Coronary artery (tissue), 2 donors: Measurements from ENCODE around the gene SNX14.
A peak's percentile ranks its signal among the peaks of the same experiment; 100 is the strongest.

Experiments
- DNase-seq: peaks from one replicate; pipeline ENCODE4 v3.0.0-alpha.2; 2017; ENCODE audit warnings: low spot score
- H3K27ac ChIP-seq, 2 donors: fragments of 200-600 bp; sonication (generic); one replicate each; pipeline ENCODE4 v1.5.1; 2016 to 2019
- H3K4me3 ChIP-seq: fragments of 200-600 bp; sonication (generic); 2 replicates; pipeline ENCODE4 v1.5.1; 2016; ENCODE audit warnings: mild to moderate bottlenecking, moderate library complexity
- TF ChIP-seq, protein P1 (sequence below): fragments of 200-600 bp; sonication (generic); IDR thresholded peaks from one replicate; pipeline ENCODE4 v1.5.1; 2019; ENCODE audit warnings: antibody characterized with exemption

Gene SNX14, protein sequence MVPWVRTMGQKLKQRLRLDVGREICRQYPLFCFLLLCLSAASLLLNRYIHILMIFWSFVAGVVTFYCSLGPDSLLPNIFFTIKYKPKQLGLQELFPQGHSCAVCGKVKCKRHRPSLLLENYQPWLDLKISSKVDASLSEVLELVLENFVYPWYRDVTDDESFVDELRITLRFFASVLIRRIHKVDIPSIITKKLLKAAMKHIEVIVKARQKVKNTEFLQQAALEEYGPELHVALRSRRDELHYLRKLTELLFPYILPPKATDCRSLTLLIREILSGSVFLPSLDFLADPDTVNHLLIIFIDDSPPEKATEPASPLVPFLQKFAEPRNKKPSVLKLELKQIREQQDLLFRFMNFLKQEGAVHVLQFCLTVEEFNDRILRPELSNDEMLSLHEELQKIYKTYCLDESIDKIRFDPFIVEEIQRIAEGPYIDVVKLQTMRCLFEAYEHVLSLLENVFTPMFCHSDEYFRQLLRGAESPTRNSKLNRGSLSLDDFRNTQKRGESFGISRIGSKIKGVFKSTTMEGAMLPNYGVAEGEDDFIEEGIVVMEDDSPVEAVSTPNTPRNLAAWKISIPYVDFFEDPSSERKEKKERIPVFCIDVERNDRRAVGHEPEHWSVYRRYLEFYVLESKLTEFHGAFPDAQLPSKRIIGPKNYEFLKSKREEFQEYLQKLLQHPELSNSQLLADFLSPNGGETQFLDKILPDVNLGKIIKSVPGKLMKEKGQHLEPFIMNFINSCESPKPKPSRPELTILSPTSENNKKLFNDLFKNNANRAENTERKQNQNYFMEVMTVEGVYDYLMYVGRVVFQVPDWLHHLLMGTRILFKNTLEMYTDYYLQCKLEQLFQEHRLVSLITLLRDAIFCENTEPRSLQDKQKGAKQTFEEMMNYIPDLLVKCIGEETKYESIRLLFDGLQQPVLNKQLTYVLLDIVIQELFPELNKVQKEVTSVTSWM

DNA sequence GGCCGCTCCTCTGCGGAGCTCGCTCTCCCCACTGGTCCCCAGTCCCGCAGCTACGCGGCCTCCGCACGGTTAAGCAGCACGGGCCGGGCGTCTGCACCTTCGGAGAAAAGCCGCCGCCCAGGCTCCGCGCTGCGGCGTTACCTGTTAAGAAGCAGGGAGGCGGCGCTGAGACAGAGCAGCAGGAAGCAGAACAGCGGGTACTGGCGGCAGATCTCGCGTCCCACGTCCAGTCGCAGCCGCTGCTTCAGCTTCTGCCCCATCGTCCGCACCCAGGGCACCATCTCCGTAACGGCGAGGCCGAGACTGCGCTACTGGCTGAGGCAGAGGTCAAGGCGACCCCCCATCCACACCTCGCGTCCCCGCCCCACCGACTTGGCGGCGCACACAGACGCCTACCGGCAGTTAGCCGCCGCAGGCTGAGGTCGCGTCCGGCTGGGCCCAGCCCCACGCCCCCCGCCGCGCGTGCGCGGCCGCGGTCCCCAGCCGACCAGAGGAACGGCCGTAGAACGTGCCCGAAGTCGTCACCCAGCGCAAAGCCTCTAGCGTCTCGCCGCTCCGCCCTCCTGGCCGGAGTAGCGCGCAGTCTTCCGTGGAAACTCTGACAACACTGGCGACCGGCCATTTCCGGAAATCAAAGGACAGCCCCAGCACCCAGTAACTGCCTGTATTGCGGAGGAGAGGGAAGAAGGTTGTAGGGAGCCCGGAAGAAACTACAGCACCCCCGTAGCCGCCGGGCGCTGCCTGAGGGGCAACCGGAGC lies at the start of gene SNX14:
SNX14 (minus strand) TSS at position 421 of the 759 bp plus-strand sequence; CDS start at position 281, 140 bp downstream.
- DNase-seq, result peak; percentile 98
- Histone ChIP-seq H3K27ac (peak within 1 kb of the TSS; percentile 94 to 100), H3K4me3 (peak within 1 kb of the TSS; percentile 97)
- TF ChIP-seq, protein P1, sequence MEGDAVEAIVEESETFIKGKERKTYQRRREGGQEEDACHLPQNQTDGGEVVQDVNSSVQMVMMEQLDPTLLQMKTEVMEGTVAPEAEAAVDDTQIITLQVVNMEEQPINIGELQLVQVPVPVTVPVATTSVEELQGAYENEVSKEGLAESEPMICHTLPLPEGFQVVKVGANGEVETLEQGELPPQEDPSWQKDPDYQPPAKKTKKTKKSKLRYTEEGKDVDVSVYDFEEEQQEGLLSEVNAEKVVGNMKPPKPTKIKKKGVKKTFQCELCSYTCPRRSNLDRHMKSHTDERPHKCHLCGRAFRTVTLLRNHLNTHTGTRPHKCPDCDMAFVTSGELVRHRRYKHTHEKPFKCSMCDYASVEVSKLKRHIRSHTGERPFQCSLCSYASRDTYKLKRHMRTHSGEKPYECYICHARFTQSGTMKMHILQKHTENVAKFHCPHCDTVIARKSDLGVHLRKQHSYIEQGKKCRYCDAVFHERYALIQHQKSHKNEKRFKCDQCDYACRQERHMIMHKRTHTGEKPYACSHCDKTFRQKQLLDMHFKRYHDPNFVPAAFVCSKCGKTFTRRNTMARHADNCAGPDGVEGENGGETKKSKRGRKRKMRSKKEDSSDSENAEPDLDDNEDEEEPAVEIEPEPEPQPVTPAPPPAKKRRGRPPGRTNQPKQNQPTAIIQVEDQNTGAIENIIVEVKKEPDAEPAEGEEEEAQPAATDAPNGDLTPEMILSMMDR, result no peak

DNA sequence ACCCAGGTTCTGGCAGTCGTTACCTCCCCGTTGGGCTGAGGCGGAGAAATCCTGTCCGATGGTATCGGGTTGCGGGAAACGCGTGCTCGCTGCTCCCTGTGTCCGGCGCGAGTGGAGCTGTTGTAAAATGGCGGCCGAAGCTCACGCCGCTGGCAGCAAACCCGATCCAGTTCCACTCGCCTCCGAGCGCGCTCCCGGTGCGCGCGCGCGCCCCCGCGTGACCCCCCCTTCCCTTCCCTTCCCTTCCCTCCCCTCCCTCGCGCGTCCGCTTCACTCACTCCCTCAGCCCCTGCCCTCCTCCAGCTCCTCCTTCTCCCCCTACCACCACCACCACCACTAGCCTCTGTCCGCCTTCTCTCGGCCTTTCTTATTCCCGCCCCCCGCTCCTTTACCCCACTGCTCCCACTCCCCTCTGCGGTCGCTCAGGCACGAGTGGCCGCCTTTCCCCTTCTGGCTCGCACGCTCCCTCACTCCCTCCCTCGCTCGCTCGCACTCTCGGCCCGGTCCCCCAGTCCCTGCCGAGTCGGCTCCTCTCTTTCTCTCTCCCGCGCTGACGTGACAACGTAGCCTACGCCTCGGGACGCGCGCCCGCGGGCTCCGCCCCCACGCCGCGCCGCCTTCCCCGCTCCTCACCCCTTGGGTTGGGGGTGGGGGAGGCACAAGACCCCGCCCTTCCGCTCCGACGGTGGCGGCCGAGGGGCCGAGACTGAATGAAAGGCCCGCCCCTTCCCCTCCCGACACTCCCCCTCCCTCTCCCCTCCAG lies 49.3 kb upstream of the SNX14 start, which contains the start of gene SYNCRIP:
SYNCRIP (minus strand) TSS at position 113 of the 763 bp plus-strand sequence. CDS start 1,447 bp downstream, outside the sequence.
- DNase-seq, result peak; percentile 100
- Histone ChIP-seq H3K4me3 (peak within 1 kb of the TSS; percentile 92), H3K27ac (peak within 1 kb of the TSS; percentile 97 to 100)
- TF ChIP-seq, protein P1, result no peak

DNA sequence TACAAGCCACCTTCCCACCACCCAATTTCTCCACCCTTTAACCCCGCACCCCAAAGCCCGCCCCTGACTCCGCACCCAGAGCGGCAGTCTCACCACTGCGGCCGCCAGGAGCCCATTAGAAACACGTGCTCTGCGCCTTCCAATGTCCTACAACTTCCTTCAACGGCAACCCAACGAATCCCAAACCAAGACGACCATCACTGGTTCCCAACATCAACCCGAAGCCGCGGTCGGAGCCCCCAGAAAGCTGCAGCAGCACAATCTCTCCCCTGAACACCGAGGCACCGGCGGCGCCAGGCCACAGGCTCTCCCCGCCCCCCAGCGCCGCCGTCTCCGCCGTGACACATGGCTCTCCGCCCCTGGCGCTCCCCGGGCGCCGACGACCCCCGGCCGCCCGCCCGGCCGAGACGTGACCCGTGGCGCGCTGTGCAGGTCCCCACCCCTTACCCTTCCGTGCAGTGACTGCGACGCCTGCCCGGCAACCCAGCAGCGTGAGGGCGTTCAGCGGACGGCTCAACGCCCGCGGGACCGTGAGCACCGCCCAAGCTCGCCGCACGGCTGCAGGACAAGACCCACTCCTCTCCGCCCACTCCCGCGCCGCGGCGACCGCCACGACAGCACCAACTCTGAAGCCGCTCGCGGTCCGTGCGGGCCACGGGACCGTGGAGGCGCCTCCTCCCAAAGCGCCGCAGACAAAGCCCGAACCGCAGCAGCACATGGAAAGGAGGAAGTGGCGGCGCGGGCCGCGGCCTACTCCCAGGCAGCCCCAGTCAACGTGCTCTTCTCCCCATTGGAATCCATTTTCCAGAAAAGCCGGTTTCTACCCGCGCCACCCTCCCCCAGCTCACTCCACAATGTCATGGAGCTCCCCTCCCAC lies 48.5 kb upstream of the SNX14 start:
- TF ChIP-seq, protein P1, result no peak
- Histone ChIP-seq H3K4me3 (peak overlapping the region; percentile 92), H3K27ac (peak overlapping the region; percentile 97 to 100)
- peak; percentile 83 for DNase-seq

DNA sequence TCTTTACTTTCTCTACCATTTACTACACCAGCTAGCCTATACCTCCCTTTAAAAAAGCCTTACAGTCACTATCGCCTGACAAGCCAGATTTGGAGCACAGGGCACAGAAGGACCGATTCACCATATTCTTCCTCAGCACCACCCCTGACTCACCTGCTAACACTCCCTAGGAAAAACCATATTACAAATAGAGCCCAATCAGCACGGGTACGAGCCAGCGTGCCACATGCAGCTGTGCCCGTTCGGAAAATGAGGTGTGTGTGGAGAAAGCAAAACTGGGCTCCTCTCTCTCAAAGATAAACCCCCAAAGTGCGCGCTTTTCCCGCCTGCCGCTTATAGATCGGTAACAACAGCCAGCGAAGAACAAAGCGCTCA lies 47.9 kb upstream of the SNX14 start:
- TF ChIP-seq, protein P1, result no peak
- peak overlapping the region; percentile 97 to 100 for H3K27ac ChIP-seq
- peak overlapping the region; percentile 92 for H3K4me3 ChIP-seq
- no peak for DNase-seq

DNA sequence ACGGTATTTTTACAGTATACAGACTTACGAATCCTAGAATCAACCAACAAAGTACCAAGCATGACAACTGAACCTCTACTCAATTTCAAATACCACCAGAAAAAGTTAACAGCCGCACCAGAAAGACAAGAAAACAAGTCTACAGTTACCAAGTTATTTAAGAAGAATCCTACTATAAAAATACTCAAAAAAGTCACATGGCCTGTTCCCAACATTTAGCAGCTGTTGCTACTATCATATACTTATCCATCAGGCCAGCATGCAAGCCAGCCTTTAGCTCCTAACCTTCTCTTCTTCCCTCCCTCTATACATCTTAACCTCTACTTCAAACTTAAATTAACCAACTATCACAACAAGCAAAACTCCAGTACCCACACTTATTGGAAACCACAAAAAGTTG lies 47.2 kb upstream of the SNX14 start:
- TF ChIP-seq, protein P1, result no peak
- Histone ChIP-seq H3K4me3 (peak overlapping the region; percentile 92), H3K27ac (peak overlapping the region in 1 of 2 donors; percentile 97)
- no peak for DNase-seq
